NCI-H1930 (cell line): ENCODE measurements around the gene CABLES2.

ENCODE experiments used
- DNase-seq, 2 experiments: peaks; one replicate each; lab custom pipeline; 2025; lab: John Stamatoyannopoulos, UW

The CABLES2 gene

DNA sequence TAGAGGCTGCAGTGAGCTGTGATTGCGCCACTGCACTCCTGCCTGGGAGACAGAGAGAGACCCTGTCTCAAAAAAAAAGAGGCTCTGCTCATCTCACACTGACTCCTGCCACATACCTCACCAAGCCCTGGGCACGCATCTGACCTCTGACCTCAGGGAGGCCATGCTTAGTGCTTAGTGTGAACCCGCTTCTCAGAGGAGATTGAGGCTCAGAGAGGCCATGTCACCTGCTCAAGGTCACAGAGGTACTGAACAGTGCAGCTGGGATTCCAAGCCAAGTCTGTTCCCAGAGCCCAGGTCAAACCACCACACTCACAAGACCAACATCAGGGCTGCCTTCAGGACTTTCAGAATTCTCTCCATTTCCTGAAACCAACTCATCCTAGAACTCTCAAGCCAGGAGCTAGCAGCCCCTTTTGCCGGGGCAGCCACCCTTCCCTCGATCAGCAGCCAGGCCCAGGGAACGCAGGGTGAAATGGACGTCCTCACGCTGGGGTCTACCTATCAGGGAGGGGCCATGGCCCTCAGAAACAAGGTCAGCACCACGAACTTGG, 2.9 kb downstream of the CABLES2 start:
- DNase-seq, result no peak

DNA sequence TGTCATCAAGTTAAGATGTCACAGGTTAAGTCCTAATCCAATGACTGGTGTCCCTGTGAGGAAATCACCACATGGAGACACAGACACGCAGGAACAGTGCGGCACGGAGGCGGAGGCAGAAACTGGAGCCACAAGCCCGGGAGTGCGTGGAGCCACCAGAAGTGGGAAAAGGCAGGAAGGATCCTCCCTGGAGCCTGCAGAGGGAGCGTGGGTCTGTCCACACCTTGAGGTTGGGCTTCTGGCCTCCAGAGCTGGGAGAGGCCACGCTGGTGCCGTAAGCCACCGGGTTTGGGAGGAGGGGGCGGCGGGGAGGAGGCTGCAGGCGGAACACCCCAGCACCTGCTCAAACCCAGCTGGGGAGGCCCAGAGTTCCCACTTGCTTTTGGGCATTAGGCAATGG, 3.8 kb downstream of the CABLES2 start:
- DNase-seq, result no peak

DNA sequence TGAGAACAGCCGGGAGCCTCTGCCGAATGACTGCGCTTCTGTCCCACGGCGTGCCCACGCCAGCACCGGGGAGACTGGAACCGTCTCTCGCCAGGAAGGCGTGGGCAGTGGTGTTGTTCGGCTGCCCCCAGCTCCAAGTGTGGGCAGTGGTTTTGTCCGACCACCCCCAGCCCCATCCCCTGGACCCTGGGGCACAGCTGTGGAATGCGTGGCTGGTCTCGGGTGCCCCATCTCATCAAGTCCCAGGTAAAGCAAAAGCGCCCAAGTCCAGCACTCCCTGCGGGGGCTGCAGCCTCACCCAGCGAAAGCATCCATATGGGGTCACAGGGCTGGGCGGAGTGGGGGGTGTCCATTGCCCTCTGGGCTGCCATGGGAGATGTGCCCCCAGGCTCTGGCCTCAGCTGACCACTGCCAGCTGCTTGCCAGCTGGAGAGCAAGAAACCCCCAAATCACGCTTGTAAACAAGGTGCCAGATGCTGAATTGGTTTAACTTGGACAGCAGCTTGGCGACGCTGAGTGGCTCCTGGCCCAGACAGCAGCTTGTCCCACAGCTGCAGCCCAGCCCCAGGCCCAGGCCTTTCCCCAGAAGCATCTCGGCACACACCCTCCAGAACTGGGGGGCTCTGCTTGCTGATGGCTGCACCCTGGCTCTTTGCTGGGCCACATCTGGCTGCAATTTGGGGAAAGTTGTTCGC, 4.5 kb downstream of the CABLES2 start:
- DNase-seq, result no peak

DNA sequence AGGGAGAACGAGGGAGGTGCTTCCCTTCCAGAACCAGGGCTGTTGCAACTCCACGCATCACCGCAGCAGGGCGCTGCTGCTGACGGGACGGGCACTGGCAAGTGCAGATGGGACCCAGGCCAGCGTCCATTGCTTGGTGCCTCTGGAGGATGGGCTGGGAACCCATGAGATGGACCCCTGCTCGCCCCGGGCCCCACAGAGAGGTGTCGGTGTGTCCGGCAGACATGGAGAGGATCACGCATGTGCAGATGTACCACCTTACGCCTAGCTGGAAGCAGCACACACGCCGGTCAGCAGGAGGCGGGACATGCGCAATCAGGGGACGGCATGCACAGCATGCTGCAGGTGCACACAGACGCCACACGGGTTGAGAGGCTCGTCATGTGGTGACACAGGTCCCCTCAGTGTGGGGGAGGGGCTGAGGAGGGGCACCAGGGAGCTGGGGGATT, 5.7 kb downstream of the CABLES2 start:
- no peak for DNase-seq

DNA sequence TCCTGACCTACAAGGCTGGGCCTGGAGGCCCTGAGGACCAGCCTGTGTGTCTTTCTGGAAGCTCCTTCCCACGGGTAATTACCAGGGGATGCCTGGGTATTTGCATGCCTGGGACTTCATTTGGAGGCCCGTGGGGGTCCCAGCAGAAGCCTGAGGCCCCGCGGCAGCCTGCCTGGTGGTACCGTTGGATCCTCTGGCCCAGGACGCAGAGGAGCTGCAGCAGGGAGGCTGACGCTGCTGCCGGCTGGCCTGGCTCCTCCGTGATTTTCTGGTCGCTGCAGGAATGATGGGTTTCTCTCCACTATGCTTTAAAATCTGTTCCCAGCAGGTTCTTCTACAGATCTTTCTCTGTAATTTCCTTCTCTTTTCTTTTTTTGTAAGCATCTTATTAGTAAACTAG, 6.5 kb downstream of the CABLES2 start:
- DNase-seq, result no peak

DNA sequence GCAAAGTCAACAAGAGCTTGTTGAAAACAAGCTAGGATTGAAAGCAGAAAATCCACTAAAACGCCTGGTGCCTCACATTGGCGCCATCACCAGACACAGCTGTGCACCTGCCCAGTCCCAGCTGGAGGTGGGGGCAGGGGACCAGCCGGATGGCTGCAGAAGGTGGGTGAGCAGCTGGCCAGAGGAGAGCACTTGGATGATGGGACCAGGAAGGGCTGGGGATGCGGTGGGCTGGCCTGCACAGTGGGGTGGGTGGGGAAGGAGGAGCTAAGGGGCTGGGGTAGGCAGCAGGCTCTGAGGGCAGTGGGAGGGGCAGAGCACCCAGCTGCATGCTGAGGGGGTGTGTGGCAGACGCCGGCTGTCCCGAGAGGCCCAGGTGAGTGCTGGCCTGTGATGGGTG, 7.1 kb downstream of the CABLES2 start:
- no peak for DNase-seq

DNA sequence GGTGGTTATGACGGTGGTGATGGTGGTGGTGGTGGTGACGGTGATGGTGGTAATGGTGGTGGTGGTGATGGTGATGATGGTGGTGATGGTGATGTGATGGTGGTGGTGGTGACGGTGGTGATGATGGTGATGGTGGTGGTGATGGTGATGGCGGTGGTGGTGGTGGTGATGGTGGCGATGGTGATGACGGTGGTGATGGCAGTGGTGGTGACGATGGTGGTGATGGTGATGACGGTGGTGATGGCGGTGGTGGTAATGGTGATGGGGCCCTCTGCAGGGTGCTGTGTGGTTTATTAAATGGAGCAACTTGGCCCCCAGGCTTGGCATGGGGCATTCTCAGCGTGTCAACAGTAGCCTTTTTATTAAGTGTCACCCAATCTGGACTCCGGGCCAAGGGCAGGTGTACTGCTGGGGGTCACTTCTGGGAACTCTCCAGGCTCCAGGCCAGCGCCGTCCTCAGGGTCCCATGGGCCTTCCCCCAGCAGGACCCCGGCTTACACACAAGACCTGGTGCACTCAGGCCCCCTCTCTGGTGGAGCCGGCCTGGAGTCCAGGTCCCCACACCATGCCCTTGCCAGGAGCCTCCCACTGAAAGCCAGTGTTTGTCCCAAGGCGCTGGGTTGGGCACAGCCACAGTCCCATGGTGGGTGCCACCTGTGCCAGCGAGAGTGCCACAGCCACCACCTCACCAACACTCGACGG, 8.8 kb downstream of the CABLES2 start:
- no peak for DNase-seq

DNA sequence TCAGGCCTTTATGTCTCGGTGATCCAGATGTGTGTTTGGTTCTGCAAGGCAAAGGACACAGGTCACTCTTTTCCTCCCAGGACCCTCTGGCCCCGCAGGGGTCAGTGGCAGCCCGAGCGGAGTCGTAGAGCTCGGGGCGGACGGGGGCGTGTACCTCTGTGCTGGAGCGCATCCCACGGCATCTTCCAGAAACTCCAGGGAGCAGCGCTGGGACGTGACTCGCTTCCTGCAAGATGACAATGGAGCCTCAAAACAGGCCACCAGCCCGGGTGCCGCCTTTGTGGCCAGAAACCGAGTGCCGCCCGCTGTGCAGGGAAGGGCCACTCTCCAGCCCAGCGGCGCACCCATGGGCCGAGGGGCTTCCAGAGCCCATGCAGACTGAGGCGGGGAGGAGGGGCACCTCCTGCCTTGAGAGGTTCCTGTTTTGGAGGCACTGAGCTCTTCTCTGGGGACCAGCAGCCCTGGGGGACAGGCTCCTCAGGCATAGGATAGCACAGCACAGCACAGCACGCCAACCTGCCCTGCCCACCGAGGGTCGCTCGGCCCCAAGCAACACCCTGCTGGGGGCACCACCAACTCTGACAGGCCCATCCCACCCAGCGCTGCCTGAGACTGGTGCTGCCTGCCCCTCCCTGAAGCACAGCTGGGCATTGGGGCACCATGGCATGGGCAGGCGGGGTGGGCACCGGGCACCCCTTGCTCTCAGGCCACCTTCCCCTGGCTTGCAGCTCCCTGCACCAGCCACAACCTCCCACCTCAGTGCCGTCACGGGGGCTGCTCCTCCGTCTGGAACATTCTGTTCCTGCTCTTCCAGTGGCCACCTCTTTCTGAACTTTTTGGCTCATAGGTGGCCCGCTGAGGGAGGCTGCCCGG, 10.5 kb downstream of the CABLES2 start:
- no peak for DNase-seq

DNA sequence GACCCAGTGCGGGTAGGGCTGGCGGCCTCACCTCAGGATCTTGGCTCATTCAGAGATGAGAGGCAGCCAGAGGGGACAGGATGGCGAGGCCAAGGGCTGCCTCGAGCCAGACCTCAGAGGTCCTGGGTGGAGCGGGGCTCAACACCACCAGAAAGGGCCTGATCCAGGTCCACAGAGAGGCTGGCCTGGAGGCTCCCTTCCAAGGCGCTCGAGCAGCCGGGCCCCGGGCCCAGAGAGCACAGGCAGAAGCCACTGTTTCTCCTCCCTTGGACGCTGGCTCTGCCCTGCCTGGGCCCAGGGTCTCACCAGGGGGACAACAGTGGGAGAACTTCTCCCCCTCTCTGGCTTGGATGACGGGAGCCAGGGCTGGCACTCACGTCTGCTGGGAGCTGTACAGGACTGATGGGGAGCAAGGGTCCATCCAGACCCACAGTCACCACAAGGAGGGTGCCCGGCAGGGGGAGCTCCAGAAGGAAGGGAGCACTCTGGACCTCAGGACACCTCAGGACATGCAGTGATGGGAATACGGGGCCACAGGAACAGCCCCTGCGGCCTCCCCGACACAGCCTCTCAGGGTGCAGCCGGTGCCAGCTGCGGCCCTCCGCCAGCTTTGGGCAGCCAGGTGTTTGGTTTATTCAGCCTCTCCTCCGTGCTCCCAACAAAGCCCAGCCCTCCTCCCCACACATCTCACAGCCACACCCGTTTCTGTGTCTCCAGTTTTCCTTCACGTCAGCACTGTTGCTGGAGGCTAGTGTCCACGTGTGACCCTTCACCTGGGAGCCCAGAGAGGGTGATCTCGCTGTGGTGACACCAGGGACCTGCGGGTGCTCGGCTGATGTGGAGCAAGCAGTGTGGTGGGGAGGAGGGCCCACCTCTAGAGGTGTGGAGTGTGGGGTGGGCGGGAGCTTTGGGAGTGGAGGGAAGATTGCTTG, 11.5 kb downstream of the CABLES2 start:
- DNase-seq, result no peak

DNA sequence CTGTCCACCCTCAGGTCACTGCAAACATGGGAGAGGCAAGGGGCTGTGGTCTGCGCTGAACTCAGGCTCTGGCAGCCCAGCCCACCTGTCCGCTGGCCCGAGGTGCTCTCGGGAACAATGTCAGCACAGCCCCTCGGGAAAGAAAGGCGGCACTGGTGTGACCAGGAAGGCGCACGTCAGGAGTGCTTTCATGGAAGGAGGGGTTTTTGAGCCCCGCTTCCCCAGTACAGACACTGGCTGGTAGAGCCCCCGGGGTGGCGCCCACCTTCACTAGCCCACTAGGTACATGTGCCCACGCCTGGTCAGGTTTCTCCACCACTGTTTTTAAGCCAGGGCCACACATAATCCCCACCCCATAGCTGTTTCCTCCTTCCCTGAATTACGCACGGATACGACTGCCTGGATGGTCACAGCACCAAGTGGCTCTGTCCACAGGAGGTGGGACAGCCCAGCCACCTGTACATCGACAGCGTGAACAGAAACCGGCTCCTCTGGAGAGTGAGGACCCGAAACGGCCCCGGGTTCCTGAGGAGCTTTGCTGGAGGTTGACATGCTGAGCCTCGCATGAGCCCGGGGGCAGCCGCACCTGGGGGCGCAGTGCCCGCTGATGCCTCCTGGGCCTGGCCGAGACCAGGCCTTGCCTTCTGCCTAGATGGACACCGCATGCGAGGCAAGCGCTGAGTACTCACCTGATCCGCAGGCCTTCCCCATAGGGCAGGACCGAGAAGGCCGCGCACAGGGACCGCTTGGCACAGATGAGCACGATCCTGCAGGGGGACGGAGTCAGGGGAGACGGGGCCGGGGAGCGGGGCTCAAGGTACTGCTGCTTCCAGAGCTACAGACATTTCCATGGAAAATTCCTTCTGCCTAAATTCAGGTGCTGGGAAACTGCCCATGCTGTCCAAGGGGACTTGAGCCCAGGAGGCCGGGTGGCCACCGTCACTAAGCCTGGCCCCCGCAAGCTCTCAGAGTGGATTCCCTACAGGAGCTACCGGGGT, 12.5 kb downstream of the CABLES2 start:
- no peak for DNase-seq

DNA sequence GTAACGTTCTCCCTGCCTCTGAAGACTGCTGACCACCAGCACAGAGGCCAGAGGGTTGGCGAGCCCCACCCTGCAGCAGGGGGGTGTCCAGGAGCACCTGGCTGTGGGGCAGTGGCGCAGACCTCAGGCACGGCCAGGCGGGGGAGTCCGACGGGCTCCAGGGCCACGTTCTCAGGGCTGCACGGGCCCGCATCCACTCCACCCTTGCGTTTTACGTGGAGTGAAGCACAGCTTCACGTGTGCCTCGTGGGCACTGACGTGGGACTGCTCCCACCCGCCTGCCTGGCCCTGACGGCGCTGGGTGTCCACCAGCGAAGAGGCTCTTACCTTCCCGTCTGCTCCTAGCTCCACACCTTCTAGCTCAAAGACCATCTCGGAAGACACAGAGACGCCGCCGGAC, 13.3 kb downstream of the CABLES2 start:
- no peak for DNase-seq

DNA sequence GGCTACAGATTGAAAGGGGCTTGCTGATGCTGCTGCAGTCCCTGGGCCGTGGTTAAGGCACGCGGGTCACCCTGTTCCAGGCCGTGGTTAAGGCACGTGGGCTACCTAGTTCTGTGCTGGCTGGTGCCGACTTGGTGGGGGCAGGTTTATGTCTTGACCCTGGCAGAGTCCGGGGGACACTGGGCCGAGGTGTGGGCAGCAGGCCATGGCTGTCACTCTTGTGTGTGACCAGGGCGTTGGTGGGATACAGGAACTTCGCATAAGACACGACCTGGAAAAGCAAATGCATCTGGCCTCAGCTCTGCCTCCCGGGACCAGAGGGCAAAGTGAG, 13.8 kb downstream of the CABLES2 start:
- DNase-seq, result no peak

DNA sequence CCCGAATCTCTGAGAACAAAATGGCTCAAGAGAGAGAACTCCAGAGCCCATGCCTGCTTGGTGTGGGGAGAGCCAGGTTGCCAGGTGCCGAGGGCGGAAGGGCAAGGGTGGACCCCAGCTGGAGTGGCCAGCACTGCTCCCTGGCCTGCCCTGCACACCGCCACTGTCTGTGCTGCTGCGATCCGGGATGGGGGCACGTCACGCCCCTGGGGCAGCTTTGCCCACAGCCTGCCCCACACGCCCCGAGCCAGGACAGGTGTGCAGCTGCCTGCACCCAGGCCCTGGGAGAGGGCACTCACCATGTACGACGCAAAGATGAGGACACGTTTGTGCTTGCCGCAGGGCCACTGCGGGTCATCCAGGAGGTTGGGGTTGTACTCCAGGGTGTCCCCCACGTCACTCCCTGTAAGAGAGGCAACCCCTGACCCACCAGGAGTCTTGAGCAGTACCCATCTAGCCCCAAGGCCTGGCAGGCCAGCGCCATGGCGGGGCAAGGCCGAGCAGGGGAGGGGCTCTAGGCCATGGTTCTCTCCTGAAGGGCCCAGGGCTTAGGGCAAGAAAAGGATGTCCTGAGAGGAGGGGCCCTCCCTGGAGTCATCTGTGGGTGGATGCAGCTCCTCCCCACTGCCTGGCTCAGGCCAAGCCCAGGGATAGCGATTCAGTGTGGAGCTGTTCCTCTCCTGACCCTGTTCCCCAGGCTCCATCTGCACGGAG, 14.3 kb downstream of the CABLES2 start:
- DNase-seq, result no peak

DNA sequence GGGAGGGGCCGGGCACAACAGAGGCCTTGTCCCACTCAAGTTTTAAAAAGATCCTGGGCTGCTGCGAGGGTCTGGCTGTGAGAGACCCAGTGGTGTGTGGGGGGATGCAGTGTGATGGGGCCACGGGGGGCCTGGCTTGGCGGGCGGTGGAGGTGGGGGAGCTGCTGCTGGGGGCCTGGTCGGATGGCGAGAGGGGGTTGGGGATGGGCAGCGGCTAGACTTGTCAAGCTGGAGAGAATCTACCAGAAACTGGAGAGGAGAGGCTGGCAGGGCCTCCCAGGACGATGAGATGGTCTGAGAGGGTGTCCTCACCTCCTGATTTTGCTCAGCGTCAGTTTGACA, 15.0 kb downstream of the CABLES2 start:
- no peak for DNase-seq

DNA sequence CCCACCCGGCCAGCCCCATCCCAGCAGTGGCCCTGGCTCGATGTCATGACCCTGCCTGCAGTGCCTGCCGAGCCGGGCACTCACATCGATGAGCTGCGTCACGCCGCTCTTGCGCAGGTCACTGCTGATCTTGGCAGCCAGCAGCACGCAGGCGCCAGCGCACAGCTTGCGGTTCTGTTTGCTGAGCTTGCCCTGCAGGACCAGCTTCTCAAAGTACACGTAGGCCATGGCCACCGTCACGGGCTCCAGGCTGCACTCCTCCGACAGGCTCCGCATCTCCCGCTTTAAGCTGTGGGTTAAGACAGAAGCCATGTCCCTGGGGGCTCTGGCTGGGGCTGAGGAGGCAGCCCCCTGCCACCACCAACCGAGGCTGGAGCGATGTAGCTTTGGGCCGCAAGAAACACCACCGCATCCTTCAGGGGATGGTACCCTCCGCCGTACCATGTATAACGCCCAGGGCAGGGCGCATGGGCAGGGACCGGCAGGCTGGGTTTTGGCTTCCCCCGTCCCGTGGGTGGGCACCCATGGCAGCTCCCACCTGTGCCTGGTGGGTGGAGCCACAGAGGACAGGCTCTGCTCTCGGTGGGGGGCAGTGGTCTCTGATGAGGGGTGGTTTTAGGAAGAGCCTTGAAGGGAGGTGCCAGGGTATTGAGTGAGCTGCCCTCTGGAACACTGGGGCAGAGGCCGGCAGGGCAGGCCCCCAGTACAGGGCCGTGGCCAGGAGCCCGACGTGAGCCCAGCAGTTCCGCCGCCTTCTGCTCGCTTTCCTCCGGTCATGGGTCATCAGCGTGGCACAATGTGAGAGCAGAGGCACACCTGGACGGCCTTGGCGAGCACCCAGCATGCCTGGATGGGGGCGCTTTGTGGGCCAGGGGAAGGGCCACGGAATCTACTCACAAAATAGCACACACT, 15.7 kb downstream of the CABLES2 start:
- no peak for DNase-seq

DNA sequence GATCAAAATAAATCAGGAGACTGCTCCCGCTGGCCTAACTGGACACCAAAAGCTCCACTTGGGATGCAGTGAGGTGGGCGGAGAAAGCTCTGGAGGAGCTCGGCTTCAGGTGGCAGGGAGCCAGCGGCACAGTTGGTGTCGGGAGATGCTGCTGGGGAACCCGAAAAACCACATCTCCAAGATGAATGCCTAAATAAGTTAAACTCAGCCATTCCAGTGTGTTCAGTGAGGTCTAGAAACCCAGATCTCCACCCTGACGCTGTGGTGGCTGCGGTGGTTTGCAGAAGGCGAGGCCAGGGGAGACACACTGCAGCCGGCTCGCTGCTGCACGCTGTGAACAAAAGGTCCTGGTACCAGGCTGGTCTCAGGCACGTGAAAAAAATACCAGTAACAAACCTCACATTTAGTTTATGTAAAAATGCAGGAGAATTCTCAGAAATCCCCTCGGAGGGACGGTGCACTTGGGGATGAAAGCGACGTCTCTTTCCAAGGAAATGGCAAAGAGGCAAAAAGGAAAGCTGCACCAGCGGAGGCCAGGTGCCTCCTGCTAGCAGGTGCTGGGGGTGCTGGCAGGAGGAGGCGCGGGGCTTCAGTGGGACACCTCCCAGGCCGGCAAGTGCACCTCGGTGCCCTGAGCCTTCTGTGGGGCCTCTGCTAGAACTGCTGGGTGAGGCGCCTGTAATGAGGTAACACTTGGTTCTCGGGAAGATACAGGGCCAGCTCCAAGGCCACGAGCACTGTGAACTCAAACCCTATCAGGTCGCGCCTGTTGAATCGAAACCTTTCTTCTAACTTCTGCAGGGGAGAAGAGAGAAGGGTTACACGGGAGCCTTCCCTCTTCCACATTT, 16.5 kb downstream of the CABLES2 start:
- DNase-seq, result no peak

DNA sequence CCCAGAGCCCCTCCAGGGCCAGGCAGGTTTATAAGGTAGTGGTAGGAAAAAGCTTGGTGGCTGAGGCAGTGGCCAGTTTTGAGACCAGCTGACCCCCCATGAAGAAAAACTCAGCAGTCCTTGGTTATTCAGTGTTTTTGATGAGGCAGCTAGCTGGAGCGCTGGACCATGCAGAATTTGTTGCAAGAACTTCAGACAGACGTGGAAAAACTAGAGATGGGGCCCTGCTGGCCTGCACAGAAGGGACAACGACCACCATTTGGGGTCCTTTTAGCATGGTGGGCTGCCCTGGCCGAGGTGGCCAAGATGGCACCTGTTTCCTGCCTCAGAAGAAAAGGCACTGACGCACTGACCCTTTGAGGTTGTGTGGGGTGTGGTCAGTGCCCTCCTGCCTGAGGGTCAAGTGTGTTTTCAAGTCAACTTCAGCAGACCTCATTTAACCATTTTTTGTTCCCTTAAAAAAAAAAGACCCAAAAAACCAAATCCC, 17.4 kb downstream of the CABLES2 start:
- no peak for DNase-seq
